Measurements from ENCODE around the gene UBN2. TPM values are rescaled to one million over a fixed set of nuclear protein-coding genes. Genes with fewer than 3 reads are reported as not detected.

Gene UBN2
- total RNA-seq, 2 donors from 2014 or later, result 14.4 to 19.3 TPM

DNA sequence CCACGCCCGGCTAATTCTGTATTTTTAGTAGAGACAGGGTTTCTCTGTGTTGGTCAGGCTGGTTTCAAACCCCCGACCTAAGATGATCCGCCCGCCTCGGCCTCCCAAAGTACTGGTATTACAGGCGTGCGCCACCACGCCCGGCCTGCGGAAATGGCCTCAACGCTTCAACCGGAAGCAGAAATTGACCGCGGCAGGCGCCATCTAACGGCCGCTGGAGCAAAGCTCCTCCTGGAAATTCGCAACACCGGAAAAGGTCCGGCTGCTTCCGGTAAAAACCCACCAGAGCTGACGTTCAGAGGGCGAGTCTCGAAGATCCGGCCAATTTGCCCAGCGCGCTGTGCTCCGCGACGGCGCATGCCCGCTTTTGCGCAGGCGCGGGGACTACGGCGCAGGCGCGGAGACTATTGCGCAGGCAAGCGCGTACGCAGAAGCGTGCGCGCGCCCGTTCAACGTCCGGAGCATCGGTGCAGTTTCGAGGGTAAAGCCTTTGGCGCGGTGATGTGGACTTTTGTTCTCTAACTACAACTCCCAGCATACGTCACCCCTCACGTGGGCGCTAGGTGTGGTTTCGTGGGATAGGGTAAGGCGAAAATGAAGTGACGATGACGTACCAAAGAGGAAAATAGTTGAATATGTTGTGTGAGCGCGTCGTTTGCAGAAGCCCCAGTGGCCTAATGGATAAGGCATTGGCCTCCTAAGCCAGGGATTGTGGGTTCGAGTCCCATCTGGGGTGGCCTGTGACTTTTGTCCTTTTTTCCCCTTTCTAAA lies 109.2 kb downstream of the UBN2 start:
- peaks cover 6% of the 10 kb centered on the region for H3K4me1 ChIP-seq
- H3K9me3 ChIP-seq, result no peaks in the 10 kb centered on the region
- peak; percentile 99 for DNase-seq
- H3K27me3 ChIP-seq, result no peaks in the 10 kb centered on the region
- peak overlapping the region; percentile 95 to 97 for H3K9ac ChIP-seq (ENCODE audit: low read depth in 2 of 2, low read length in 2 of 2)
- H3K36me3 ChIP-seq, result no peaks in the 10 kb centered on the region
- TF ChIP-seq, protein P1, sequence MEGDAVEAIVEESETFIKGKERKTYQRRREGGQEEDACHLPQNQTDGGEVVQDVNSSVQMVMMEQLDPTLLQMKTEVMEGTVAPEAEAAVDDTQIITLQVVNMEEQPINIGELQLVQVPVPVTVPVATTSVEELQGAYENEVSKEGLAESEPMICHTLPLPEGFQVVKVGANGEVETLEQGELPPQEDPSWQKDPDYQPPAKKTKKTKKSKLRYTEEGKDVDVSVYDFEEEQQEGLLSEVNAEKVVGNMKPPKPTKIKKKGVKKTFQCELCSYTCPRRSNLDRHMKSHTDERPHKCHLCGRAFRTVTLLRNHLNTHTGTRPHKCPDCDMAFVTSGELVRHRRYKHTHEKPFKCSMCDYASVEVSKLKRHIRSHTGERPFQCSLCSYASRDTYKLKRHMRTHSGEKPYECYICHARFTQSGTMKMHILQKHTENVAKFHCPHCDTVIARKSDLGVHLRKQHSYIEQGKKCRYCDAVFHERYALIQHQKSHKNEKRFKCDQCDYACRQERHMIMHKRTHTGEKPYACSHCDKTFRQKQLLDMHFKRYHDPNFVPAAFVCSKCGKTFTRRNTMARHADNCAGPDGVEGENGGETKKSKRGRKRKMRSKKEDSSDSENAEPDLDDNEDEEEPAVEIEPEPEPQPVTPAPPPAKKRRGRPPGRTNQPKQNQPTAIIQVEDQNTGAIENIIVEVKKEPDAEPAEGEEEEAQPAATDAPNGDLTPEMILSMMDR (IDR thresholded peaks at IDR 0.05), result peak; percentile 57
- intact Hi-C loops (cut with DNase I), result no loop called here
- peak overlapping the region; percentile 74 for H3K4me3 ChIP-seq
- H3K27ac ChIP-seq, result peak overlapping the region; percentile 99

DNA sequence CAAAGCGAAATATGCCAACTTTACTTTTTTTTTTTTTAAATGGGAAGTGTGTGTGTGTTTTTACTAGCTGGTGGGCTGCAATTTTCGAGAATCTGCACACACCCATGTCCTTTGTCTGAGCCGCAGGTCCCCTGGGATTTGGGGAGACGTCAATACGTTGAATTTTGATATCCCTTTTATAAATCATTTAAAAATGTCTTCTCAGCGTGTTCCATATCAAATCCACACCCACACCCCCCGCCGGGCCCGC lies 109.7 kb downstream of the UBN2 start:
- Histone ChIP-seq H3K9me3 (no peaks in the 10 kb centered on the region), H3K36me3 (no peaks in the 10 kb centered on the region), H3K27me3 (no peaks in the 10 kb centered on the region), H3K4me3 (peak overlapping the region; percentile 74), H3K27ac (peak overlapping the region; percentile 99), H3K4me1 (peaks cover 6% of the 10 kb centered on the region), H3K9ac (ENCODE audit: low read depth in 2 of 2, low read length in 2 of 2) (peak overlapping the region; percentile 95 to 97)
- TF ChIP-seq, protein P1 (IDR thresholded peaks at IDR 0.05), result no peak
- intact Hi-C loops (cut with DNase I), result no loop called here
- no peak for DNase-seq

DNA sequence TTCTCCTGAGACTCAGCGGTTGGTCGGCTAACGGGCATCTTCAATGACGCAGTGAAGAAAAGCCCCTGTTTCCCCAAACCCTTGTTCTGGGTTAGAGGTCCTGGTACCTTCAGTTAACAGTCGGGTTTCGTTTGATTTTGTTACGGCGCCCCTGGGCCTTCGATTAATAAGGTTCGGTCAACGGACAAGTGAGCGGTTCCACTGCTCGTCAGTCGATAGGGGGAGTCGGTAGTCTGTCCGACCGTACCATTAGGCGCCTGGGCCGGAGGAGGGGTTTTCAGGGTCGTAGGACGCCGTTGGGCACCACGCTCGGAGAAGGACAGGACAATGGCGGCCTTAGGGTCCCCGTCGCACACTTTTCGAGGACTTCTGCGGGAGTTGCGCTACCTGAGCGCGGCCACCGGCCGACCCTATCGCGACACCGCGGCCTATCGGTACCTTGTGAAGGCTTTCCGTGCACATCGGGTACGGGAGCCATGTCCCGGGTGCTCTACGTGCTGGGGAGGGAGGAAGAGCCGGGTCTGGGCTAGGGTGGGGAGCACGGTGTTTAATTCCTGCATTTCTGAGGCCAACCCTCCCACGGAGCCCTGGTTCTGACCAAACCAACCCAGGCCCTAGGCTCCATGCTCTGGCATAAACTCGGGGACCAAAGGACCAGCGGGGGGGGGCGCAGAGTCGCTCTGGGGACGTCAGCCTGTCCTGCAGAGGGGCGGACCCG lies 110.2 kb downstream of the UBN2 start, which contains the start of gene FMC1:
Gene FMC1 (plus strand): TSS at position 280 of the 718 bp plus-strand sequence. CDS start 48 bp downstream, at position 328.
- Histone ChIP-seq H3K27ac (peak within 1 kb of the TSS; percentile 99), H3K4me1 (peaks cover 6% of the 10 kb centered on the region), H3K9me3 (no peaks in the 10 kb centered on the region), H3K9ac (ENCODE audit: low read depth in 2 of 2, low read length in 2 of 2) (peak within 1 kb of the TSS; percentile 95 to 97), H3K4me3 (peak within 1 kb of the TSS; percentile 74), H3K27me3 (no peaks in the 10 kb centered on the region), H3K36me3 (no peaks in the 10 kb centered on the region)
- DNase-seq, result peak; percentile 94
- intact Hi-C loops (cut with DNase I), result no loop called here
- TF ChIP-seq, protein P1 (IDR thresholded peaks at IDR 0.05), result peak; percentile 54

DNA sequence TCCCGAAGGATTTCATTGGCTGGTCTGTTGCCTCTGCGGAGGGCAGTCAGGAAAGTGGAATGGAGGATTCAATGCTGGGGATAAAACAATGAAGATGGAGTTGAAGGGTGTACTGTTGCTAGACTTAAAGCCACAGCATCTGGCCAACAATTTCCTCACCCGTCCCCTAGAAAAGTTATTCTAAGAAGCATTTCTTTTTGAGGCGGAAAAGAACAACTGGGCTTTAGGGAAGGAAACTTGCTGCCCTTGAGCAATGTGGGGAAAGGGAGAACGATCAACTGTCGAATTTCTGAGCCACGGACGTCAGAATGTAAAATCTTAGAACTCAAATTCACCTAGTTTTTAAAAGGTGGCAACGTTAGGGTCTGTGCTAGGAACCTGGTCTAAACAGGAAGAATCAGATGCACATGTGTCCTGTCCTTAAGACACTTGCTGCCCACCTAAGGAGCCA lies 110.8 kb downstream of the UBN2 start:
- Histone ChIP-seq H3K36me3 (no peaks in the 10 kb centered on the region), H3K4me1 (peaks cover 6% of the 10 kb centered on the region), H3K4me3 (peak overlapping the region; percentile 74), H3K27me3 (no peaks in the 10 kb centered on the region), H3K27ac (peak overlapping the region; percentile 99), H3K9ac (ENCODE audit: low read depth in 2 of 2, low read length in 2 of 2) (peak overlapping the region; percentile 95 to 97), H3K9me3 (no peaks in the 10 kb centered on the region)
- DNase-seq, result no peak
- TF ChIP-seq, protein P1 (IDR thresholded peaks at IDR 0.05), result no peak
- intact Hi-C loops (cut with DNase I), result no loop called here

DNA sequence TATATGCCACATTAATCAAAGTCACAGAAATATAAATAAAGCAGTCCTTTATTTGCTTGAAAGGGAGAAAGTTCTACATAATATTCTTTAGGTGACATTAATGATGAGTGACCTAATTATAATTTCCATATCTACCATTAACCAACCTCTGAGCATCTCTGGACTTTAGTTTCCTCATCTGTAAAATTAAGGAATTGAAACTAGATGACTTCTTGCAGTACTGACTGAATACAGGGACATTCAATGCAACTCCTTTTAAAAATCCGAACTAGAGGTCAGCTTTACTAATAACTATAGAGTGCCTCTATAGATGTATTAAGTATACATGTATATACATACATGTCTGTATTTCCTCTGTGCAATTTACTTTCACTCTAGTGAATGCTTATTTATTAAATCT lies 114.0 kb downstream of the UBN2 start:
- H3K27ac ChIP-seq, result no peak overlapping the region
- H3K9me3 ChIP-seq, result no peaks in the 10 kb centered on the region
- DNase-seq, result no peak
- no peak overlapping the region for H3K4me3 ChIP-seq
- intact Hi-C loops (cut with DNase I), result no loop called here
- no peak overlapping the region for H3K9ac ChIP-seq (ENCODE audit: low read depth in 2 of 2, low read length in 2 of 2)
- TF ChIP-seq, protein P1 (IDR thresholded peaks at IDR 0.05), result no peak
- H3K36me3 ChIP-seq, result no peaks in the 10 kb centered on the region
- H3K27me3 ChIP-seq, result no peaks in the 10 kb centered on the region
- peaks cover 6% of the 10 kb centered on the region for H3K4me1 ChIP-seq
